HUES6 (cell line): ENCODE data around the gene IL12A.

Experiments
- H3K27ac ChIP-seq: 2 replicates; pipeline ENCODE4 v1.7.0; 2013; ENCODE audit warnings: low read depth, mild to moderate bottlenecking, low read length, inconsistent platforms
- H3K27me3 ChIP-seq: 2 replicates; pipeline ENCODE4 v1.6.1; 2013; ENCODE audit warnings: low read length; ENCODE audit not compliant: control insufficient read depth, insufficient read depth
- H3K36me3 ChIP-seq: 2 replicates; pipeline ENCODE4 v1.6.1; 2013; ENCODE audit warnings: low read length; ENCODE audit not compliant: control insufficient read depth, insufficient read depth
- H3K4me1 ChIP-seq: 2 replicates; pipeline ENCODE4 v1.6.1; 2013; ENCODE audit warnings: low read length; ENCODE audit not compliant: control insufficient read depth, insufficient read depth
- H3K4me3 ChIP-seq: 2 replicates; pipeline ENCODE4 v1.5.1; 2013; ENCODE audit warnings: low read depth, low read length
- H3K9ac ChIP-seq: one replicate; pipeline ENCODE4 v1.6.1; 2013; ENCODE audit warnings: mild to moderate bottlenecking, low read length
- H3K9me3 ChIP-seq: 2 replicates; pipeline ENCODE4 v1.6.1; 2013; ENCODE audit warnings: low read depth, low read length; ENCODE audit not compliant: control insufficient read depth, insufficient read depth

Gene IL12A

DNA sequence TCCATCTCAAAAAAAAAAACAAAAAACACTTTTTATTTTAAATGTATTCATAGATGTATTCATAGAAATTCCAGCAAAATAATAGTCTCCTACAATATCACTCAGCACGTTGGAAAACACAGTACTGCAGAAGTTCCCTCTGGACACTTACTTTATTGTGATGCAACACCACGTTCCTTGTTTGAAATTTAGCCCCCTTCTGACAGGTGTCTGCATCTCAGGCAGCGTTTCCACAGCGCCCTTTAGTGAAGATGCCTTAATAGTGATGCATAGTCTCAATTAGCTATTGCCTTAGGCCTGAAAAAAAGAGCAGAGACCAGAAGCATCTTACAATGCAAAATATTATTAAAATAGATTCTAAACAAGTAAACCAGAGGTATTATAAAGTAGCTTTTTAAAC, 20.3 kb downstream of the IL12A start:
- H3K9me3 ChIP-seq: no peaks in the 10 kb centered on the region
- H3K27ac ChIP-seq: no peak overlapping the region
- no peak overlapping the region for H3K9ac ChIP-seq
- no peaks in the 10 kb centered on the region for H3K4me1 ChIP-seq
- no peaks in the 10 kb centered on the region for H3K27me3 ChIP-seq
- H3K36me3 ChIP-seq: no peaks in the 10 kb centered on the region
- H3K4me3 ChIP-seq: no peak overlapping the region

DNA sequence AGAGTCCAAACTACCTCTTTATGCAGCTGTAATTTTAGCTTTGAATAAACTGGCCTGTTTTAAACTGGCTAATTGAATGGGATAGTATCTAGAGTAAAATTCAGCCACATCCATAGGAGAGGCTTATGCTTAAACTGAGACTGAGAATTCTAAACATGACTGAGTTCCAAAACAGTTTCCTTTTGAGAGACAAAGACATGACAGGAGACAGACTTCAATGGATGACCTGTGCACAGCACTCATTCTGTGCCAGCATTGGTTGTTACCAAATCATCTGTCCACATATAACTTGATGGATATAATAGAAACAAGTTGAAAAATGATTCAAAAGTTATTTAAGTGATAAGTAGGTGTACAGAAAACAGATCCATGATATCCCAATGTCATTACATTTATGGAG, 20.9 kb downstream of the IL12A start:
- Histone ChIP-seq H3K36me3 (no peaks in the 10 kb centered on the region), H3K4me1 (no peaks in the 10 kb centered on the region), H3K9me3 (no peaks in the 10 kb centered on the region), H3K27me3 (no peaks in the 10 kb centered on the region), H3K9ac (no peak overlapping the region), H3K4me3 (no peak overlapping the region), H3K27ac (no peak overlapping the region)

DNA sequence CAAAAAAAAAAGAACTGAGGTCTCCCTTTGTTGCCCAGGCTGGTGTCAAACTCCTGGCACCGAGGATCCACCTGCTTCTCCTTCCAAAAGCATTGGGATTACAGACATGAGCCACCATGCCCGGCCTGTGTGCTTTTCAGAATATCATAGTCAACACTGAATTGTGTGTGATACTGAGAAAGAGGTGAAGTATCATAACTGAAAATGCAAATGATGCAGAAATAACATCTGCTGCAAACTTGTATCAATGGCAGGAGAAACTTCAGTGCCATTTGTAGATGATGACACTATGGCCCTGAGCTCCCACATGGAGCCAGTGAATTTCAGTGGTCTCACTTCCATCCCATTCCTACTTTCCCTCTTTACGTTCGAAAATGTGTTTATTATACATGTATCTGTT, 21.9 kb downstream of the IL12A start:
- Histone ChIP-seq H3K9ac (no peak overlapping the region), H3K36me3 (no peaks in the 10 kb centered on the region), H3K27me3 (no peaks in the 10 kb centered on the region), H3K27ac (no peak overlapping the region), H3K9me3 (no peaks in the 10 kb centered on the region), H3K4me3 (no peak overlapping the region), H3K4me1 (no peaks in the 10 kb centered on the region)

DNA sequence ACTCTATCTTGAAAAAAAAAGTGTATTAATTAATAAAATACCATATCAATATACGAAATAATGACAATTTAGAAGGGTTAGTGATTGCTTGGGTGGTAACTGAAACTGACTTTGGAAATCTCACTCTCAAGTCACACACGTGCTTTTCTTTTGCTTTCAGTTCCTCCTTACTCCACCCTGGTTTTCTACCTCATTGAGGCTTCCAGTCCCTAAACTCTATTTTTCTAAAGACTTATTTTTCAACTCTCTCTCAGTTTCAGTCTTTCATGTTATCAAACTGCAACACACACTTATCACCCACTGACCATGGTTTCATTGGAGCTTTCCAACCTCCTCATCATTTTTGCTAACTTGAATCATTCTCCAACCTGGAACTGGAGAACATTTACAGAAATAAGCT, 23.5 kb downstream of the IL12A start:
- Histone ChIP-seq H3K9me3 (no peaks in the 10 kb centered on the region), H3K4me1 (no peaks in the 10 kb centered on the region), H3K9ac (no peak overlapping the region), H3K36me3 (no peaks in the 10 kb centered on the region), H3K27ac (no peak overlapping the region), H3K4me3 (no peak overlapping the region), H3K27me3 (no peaks in the 10 kb centered on the region)

DNA sequence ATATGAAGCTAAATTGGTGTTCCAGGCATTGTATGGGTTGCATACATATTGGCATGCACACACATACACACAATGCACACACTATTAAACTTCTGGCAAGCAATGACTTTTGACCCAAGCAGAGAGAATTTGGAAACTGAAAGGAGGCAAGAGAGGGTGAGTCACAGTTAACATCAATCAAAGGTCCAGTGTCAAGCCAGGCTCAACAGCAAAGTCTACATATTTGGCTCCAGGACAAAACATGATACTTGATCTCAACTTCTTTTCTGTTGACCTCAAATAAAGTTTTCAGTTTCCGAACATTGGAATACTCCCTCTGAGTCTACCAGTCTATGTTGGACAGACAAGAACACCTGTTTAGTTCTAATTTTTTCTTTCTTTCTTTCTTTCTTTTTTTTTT, 28.3 kb downstream of the IL12A start:
- Histone ChIP-seq H3K27me3 (no peaks in the 10 kb centered on the region), H3K4me1 (peaks cover 3% of the 10 kb centered on the region; the same call in 1 of the 2 replicates), H3K4me3 (no peak overlapping the region), H3K9me3 (no peaks in the 10 kb centered on the region), H3K36me3 (no peaks in the 10 kb centered on the region), H3K27ac (no peak overlapping the region), H3K9ac (no peak overlapping the region)

DNA sequence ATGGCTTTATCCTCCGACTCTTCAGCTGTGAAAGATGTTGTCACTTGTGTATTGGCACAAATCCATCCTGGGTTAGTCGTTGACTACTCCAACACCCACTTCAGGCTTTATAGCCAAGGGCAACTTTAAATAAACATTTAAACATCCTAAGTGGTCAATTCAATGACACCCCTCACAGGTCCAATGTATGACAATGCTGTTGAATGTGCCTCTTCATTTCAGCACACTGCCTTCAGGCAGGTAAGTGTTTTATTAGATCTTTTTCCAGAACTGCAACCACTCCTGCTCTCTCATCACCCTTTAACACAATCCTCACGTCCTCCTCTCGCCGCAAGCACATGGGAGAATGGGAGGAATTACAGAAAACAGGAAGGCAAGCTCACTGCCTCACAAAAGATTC, 30.3 kb downstream of the IL12A start:
- Histone ChIP-seq H3K27me3 (no peaks in the 10 kb centered on the region), H3K4me3 (no peak overlapping the region), H3K36me3 (no peaks in the 10 kb centered on the region), H3K27ac (no peak overlapping the region), H3K9me3 (no peaks in the 10 kb centered on the region), H3K4me1 (peaks cover 3% of the 10 kb centered on the region; the same call in 1 of the 2 replicates), H3K9ac (no peak overlapping the region)

DNA sequence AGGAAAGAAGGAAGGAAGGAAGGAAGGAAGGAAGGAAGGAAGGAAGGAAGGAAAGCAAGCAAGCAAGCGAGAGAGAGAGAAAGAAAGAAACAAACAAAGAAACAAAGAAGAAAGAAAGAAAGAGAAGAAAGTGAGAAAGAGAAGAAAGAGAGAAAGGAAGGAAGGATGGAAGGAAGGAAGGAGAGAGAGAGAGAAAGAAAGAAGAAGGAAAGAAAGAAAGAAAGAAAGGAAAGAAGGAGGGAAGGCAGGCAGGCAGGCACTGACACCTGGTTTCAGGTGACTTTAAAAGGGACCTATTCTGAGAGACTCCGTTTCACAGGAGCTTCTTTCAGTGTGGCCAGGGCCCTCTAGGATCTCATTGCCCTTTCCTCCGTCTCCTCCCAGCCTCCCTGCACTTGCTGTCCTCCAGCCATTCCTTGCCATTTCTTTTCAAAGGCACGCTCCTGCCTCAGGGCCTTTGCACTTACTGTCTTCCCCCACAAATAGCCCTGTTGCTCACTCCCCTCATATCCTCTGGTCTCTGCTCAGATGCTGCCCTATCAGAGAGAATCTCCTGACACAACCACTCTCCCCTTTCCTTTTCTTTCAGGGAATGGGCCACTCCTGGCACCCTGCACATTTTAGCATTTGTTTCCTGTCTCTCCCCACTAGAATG, 31.5 kb downstream of the IL12A start:
- Histone ChIP-seq H3K36me3 (no peaks in the 10 kb centered on the region), H3K27me3 (no peaks in the 10 kb centered on the region), H3K4me1 (peaks cover 3% of the 10 kb centered on the region; the same call in 1 of the 2 replicates), H3K27ac (no peak overlapping the region), H3K4me3 (no peak overlapping the region), H3K9me3 (no peaks in the 10 kb centered on the region), H3K9ac (no peak overlapping the region)

DNA sequence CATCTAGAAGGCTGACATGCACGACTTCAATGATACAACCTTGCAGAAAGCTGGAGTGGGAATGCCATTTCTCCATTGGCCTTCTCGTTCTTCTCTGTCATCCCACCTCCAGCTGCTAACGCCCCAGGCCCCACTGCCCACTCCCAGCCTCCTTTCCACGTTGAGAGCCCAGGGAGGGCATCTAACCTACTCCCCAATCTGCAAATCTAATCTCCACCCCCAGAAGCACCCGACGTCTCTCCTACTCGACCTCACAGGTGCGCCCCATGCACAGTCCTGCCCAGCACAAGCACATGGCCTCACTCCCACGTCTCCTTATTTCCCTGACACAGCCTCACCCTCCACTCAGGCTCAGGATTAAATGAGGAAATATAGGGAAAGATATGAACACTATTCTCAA, 33.4 kb downstream of the IL12A start:
- H3K4me1 ChIP-seq: peaks cover 3% of the 10 kb centered on the region; the same call in 1 of the 2 replicates
- H3K4me3 ChIP-seq: no peak overlapping the region
- H3K36me3 ChIP-seq: no peaks in the 10 kb centered on the region
- no peak overlapping the region for H3K27ac ChIP-seq
- no peaks in the 10 kb centered on the region for H3K9me3 ChIP-seq
- no peaks in the 10 kb centered on the region for H3K27me3 ChIP-seq
- H3K9ac ChIP-seq: no peak overlapping the region

DNA sequence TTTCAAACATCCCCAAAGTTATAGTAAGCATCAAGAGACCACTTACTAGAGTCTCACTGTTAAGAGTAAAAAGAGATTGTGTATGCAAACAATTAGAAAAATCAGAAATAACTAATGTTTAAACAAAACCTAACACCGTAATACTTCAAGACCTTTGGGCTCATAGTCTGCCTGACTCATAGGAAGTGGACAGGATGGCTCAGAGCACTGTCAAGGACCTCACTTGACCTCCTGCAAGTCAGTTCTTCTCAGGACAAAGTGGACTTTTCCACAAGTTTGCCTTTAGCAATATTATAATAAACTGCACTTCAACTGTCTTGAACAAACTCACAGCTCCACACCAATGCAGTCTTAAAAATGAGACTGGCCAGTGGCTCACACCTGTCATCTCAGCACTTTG, 34.8 kb downstream of the IL12A start:
- Histone ChIP-seq H3K27ac (no peak overlapping the region), H3K9ac (no peak overlapping the region), H3K27me3 (no peaks in the 10 kb centered on the region), H3K4me3 (no peak overlapping the region), H3K9me3 (no peaks in the 10 kb centered on the region), H3K4me1 (peaks cover 9% of the 10 kb centered on the region), H3K36me3 (no peaks in the 10 kb centered on the region)

DNA sequence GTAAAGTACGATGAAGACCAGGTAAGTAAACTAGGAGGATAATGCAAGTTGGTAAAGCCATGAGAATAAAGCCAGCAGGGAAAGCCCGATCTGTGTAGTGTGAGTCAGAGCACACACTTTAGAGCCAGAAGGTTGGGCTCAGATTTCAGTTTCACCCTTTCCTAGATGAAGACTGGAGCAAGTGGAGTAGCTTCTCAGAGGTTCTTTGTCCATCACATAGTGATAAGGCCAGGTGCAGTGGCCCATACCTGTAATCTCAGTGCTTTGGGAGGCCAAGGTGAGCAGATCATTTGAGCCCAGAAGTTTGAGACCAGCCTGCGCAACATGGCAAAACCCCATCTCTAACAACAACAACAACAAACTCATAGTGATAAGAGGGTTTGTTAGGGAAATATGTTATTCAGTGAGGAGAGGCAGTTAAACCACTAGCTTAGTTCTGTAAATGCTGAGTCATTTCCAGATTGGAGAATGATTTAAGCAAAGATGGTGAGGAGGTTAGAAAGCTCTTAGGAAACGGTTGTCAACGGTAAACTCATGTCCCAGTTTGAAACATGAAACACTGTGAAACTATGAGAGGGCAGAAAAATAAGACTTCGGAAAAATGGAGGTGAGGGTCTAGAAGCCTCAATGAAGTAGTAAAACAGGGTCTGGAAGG, 39.0 kb downstream of the IL12A start:
- Histone ChIP-seq H3K4me3 (no peak overlapping the region), H3K9ac (no peak overlapping the region), H3K4me1 (peaks cover 6% of the 10 kb centered on the region), H3K27ac (no peak overlapping the region), H3K36me3 (no peaks in the 10 kb centered on the region), H3K27me3 (no peaks in the 10 kb centered on the region), H3K9me3 (no peaks in the 10 kb centered on the region)

DNA sequence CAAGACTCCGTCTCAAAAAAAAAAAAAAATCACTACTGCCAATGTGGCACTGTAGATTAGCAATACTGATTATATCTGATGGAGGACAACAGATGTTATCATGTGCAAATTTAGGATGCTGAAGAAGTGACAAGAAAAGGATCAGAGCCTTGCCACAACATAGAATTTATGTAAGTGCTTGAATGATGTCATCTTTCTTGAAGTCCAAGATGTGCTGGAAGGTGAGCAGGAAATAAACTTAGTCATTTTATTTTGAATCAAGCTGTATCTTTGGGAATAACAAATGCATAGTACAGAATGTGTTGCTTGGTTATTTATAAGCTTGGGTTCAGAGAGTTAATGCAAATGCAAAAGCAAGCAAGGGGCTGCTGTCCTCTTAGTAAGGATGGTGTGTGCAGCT, 47.1 kb downstream of the IL12A start:
- no peak overlapping the region for H3K9ac ChIP-seq
- H3K27ac ChIP-seq: no peak overlapping the region
- H3K36me3 ChIP-seq: no peaks in the 10 kb centered on the region
- no peaks in the 10 kb centered on the region for H3K9me3 ChIP-seq
- peaks cover 32% of the 10 kb centered on the region for H3K27me3 ChIP-seq
- H3K4me3 ChIP-seq: no peak overlapping the region
- H3K4me1 ChIP-seq: peaks cover 5% of the 10 kb centered on the region; the same call in 1 of the 2 replicates
